Measurements from ENCODE around the gene YTHDC2. TPM values are rescaled to one million over a fixed set of nuclear protein-coding genes. Genes with fewer than 3 reads are reported as not detected.

The YTHDC2 gene
- total and polyA plus RNA-seq, 10 of the 15 experiments (the other 5 are each of a cell fraction or from before 2014, with no cell fraction given), result 3.8 to 25.8 (median 16.4) TPM

DNA sequence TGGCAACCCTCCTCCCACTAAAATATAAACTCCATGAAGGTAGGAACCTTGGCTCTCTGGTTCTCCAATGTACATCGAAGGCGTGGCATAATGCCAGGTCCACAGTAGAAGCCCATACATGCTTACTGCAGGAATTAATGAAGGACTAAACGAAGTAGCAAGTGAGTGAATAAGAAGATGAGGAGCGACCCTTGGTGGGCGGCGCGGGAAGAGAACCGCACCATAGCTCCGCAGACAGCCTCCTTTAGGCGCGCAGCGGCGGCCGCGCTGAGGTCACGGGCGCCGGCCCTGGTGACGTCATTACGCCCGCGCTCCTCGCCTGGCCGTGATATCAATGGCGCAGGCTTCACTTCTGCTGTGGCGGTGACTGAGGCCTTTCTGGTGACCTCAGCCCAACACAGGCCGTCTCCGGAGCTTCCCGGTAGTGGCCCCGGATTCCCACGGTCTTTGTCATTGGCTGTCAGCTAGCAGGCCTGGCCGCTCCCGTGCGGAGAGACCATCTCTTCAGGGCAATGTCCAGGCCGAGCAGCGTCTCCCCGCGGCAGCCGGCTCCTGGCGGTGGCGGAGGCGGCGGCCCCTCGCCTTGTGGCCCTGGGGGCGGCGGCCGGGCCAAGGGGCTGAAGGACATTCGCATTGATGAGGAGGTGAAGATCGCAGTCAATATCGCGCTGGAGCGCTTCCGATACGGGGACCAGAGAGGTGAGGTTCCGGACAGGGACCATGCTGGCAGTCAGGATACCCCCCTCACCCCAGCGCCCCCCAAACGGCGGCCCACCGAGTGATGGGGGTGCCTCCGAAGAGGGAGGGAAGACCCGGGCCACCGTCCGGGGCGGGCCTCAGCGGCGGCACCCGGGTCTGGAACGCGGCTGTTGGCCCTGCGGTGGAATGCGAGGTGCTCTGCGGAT, at the start of gene YTHDC2 (continued):
- TF ChIP-seq, protein P1, sequence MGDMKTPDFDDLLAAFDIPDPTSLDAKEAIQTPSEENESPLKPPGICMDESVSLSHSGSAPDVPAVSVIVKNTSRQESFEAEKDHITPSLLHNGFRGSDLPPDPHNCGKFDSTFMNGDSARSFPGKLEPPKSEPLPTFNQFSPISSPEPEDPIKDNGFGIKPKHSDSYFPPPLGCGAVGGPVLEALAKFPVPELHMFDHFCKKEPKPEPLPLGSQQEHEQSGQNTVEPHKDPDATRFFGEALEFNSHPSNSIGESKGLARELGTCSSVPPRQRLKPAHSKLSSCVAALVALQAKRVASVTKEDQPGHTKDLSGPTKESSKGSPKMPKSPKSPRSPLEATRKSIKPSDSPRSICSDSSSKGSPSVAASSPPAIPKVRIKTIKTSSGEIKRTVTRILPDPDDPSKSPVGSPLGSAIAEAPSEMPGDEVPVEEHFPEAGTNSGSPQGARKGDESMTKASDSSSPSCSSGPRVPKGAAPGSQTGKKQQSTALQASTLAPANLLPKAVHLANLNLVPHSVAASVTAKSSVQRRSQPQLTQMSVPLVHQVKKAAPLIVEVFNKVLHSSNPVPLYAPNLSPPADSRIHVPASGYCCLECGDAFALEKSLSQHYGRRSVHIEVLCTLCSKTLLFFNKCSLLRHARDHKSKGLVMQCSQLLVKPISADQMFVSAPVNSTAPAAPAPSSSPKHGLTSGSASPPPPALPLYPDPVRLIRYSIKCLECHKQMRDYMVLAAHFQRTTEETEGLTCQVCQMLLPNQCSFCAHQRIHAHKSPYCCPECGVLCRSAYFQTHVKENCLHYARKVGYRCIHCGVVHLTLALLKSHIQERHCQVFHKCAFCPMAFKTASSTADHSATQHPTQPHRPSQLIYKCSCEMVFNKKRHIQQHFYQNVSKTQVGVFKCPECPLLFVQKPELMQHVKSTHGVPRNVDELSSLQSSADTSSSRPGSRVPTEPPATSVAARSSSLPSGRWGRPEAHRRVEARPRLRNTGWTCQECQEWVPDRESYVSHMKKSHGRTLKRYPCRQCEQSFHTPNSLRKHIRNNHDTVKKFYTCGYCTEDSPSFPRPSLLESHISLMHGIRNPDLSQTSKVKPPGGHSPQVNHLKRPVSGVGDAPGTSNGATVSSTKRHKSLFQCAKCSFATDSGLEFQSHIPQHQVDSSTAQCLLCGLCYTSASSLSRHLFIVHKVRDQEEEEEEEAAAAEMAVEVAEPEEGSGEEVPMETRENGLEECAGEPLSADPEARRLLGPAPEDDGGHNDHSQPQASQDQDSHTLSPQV (IDR thresholded peaks at IDR 0.05), result no peak
- no peak for TF ChIP-seq NRF1 (conservative IDR thresholded peaks at IDR 0.05; ENCODE audit: low read depth, low read length)
- peak; percentile 95 for TF ChIP-seq CREB1 (IDR thresholded peaks at IDR 0.05; ENCODE audit: low read depth)
- peak; percentile 99 for TF ChIP-seq ATF7 (IDR thresholded peaks at IDR 0.05; ENCODE audit: low read depth)
- TF ChIP-seq ETV6 (conservative IDR thresholded peaks at IDR 0.05 in 1 of 2, IDR thresholded peaks at IDR 0.05 in 1 of 2; ENCODE audit: borderline replicate concordance in 1 of 2, low read depth in 1 of 2), result no peak
- no peak for TF ChIP-seq SUZ12 (IDR thresholded peaks at IDR 0.05; ENCODE audit: unreplicated experiment)
- TF ChIP-seq KLF5 (IDR thresholded peaks at IDR 0.05; ENCODE audit: partially characterized antibody), result no peak
- TF ChIP-seq EP300 (IDR thresholded peaks at IDR 0.05; ENCODE audit: borderline replicate concordance in 1 of 2, control insufficient read depth in 1 of 2, low read depth in 2 of 2, low read length in 2 of 2), result no peak
- peak; percentile 72 for TF ChIP-seq SMARCA5 (IDR thresholded peaks at IDR 0.05)
- TF ChIP-seq, protein P2, sequence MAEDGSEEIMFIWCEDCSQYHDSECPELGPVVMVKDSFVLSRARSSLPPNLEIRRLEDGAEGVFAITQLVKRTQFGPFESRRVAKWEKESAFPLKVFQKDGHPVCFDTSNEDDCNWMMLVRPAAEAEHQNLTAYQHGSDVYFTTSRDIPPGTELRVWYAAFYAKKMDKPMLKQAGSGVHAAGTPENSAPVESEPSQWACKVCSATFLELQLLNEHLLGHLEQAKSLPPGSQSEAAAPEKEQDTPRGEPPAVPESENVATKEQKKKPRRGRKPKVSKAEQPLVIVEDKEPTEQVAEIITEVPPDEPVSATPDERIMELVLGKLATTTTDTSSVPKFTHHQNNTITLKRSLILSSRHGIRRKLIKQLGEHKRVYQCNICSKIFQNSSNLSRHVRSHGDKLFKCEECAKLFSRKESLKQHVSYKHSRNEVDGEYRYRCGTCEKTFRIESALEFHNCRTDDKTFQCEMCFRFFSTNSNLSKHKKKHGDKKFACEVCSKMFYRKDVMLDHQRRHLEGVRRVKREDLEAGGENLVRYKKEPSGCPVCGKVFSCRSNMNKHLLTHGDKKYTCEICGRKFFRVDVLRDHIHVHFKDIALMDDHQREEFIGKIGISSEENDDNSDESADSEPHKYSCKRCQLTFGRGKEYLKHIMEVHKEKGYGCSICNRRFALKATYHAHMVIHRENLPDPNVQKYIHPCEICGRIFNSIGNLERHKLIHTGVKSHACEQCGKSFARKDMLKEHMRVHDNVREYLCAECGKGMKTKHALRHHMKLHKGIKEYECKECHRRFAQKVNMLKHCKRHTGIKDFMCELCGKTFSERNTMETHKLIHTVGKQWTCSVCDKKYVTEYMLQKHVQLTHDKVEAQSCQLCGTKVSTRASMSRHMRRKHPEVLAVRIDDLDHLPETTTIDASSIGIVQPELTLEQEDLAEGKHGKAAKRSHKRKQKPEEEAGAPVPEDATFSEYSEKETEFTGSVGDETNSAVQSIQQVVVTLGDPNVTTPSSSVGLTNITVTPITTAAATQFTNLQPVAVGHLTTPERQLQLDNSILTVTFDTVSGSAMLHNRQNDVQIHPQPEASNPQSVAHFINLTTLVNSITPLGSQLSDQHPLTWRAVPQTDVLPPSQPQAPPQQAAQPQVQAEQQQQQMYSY (CRISPR knock-in tag; IDR thresholded peaks at IDR 0.05), result no peak
- peak; percentile 55; the same call in 1 of the 2 replicates for TF ChIP-seq ZNF217 (IDR thresholded peaks at IDR 0.05)
- no peak for TF ChIP-seq MEF2A (IDR thresholded peaks at IDR 0.05; ENCODE audit: insufficient read depth, low read depth, low read length)
- TF ChIP-seq SUPT20H (IDR thresholded peaks at IDR 0.05; ENCODE audit: borderline replicate concordance, control insufficient read depth, low read depth, low read length), result no peak
- TF ChIP-seq, protein P3, sequence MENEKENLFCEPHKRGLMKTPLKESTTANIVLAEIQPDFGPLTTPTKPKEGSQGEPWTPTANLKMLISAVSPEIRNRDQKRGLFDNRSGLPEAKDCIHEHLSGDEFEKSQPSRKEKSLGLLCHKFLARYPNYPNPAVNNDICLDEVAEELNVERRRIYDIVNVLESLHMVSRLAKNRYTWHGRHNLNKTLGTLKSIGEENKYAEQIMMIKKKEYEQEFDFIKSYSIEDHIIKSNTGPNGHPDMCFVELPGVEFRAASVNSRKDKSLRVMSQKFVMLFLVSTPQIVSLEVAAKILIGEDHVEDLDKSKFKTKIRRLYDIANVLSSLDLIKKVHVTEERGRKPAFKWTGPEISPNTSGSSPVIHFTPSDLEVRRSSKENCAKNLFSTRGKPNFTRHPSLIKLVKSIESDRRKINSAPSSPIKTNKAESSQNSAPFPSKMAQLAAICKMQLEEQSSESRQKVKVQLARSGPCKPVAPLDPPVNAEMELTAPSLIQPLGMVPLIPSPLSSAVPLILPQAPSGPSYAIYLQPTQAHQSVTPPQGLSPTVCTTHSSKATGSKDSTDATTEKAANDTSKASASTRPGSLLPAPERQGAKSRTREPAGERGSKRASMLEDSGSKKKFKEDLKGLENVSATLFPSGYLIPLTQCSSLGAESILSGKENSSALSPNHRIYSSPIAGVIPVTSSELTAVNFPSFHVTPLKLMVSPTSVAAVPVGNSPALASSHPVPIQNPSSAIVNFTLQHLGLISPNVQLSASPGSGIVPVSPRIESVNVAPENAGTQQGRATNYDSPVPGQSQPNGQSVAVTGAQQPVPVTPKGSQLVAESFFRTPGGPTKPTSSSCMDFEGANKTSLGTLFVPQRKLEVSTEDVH (IDR thresholded peaks at IDR 0.05; ENCODE audit: low read depth, partially characterized antibody), result peak; percentile 44
- no peak for TF ChIP-seq NFYB (IDR thresholded peaks at IDR 0.05; ENCODE audit: insufficient read depth, low read depth, low read length)
- TF ChIP-seq RUNX3 (IDR thresholded peaks at IDR 0.05; ENCODE audit: low read length), result peak; percentile 72
- no peak for TF ChIP-seq HDGF (IDR thresholded peaks at IDR 0.05)
- no peak for TF ChIP-seq ZBED1 (IDR thresholded peaks at IDR 0.05; ENCODE audit: borderline replicate concordance)
